H9 (cell line): ENCODE measurements around the gene ANP32A. TPM values are rescaled to one million over a fixed set of nuclear protein-coding genes. Genes with fewer than 3 reads are reported as not detected.

ENCODE experiments used
- DNase-seq: peaks from one replicate; pipeline ENCODE4 v3.0.0-alpha.2; 2017
- H2AFZ ChIP-seq: one replicate; pipeline ENCODE4 v1.6.1; 2013; ENCODE audit warnings: mild to moderate bottlenecking, low read length, control low read depth, moderate library complexity
- H2AK5ac ChIP-seq: 2 replicates; pipeline ENCODE4 v1.6.1; 2013; ENCODE audit warnings: low read length, control low read depth, mixed read lengths; ENCODE audit not compliant: insufficient read length
- H2BK120ac ChIP-seq: one replicate; pipeline ENCODE4 v1.6.1; 2013; ENCODE audit warnings: low read depth, mild to moderate bottlenecking, low read length, control low read depth, inconsistent platforms; ENCODE audit not compliant: poor library complexity, severe bottlenecking
- H2BK12ac ChIP-seq: 2 replicates; pipeline ENCODE4 v1.6.1; 2013; ENCODE audit warnings: low read length, control low read depth, mixed read lengths, low read depth; ENCODE audit not compliant: insufficient read length
- H2BK15ac ChIP-seq: 2 replicates; pipeline ENCODE4 v1.6.1; 2013; ENCODE audit warnings: low read depth, low read length, control low read depth
- H2BK20ac ChIP-seq: one replicate; pipeline ENCODE4 v1.6.1; 2013; ENCODE audit warnings: low read depth, mild to moderate bottlenecking, low read length, control low read depth, inconsistent platforms; ENCODE audit not compliant: poor library complexity, severe bottlenecking
- H2BK5ac ChIP-seq: 2 replicates; pipeline ENCODE4 v1.6.1; 2013; ENCODE audit warnings: low read length, control low read depth, mixed read lengths; ENCODE audit not compliant: insufficient read length
- H3K14ac ChIP-seq: 2 replicates; pipeline ENCODE4 v1.6.1; 2013; ENCODE audit warnings: low read length, control low read depth; ENCODE audit not compliant: insufficient read depth
- H3K18ac ChIP-seq: 2 replicates; pipeline ENCODE4 v1.6.1; 2013; ENCODE audit warnings: low read depth, mild to moderate bottlenecking, mixed read lengths, low read length, control low read depth; ENCODE audit not compliant: insufficient read length
- H3K23ac ChIP-seq: 2 replicates; pipeline ENCODE4 v1.6.1; 2013; ENCODE audit warnings: low read length, control low read depth, mixed read lengths, low read depth; ENCODE audit not compliant: insufficient read length
- H3K23me2 ChIP-seq: 2 replicates; pipeline ENCODE4 v1.6.1; 2013; ENCODE audit warnings: low read depth, mild to moderate bottlenecking, mixed read lengths, low read length, control low read depth; ENCODE audit not compliant: insufficient read length, poor library complexity, severe bottlenecking
- H3K27ac ChIP-seq: 2 replicates; pipeline ENCODE4 v1.5.1; 2013; ENCODE audit warnings: low read length, control low read depth, mixed read lengths, low read depth; ENCODE audit not compliant: insufficient read length
- H3K27me3 ChIP-seq: 2 replicates; pipeline ENCODE4 v1.6.1; 2013; ENCODE audit warnings: low read length, control low read depth, inconsistent platforms; ENCODE audit not compliant: insufficient read depth
- H3K4ac ChIP-seq: 2 replicates; pipeline ENCODE4 v1.6.1; 2013; ENCODE audit warnings: low read depth, mild to moderate bottlenecking, control low read depth, inconsistent platforms, low read length, moderate library complexity
- H3K4me1 ChIP-seq: 2 replicates; pipeline ENCODE4 v1.6.1; 2013; ENCODE audit warnings: low read length, control low read depth, inconsistent platforms; ENCODE audit not compliant: insufficient read depth
- H3K4me2 ChIP-seq: 2 replicates; pipeline ENCODE4 v1.6.1; 2013; ENCODE audit warnings: low read length, control low read depth, mixed read lengths; ENCODE audit not compliant: insufficient read length, insufficient read depth
- H3K56ac ChIP-seq: 2 replicates; pipeline ENCODE4 v1.6.1; 2013; ENCODE audit warnings: low read depth, mild to moderate bottlenecking, mixed read lengths, low read length, control low read depth; ENCODE audit not compliant: insufficient read length
- H3K79me1 ChIP-seq: 2 replicates; pipeline ENCODE4 v1.6.1; 2013; ENCODE audit warnings: low read depth, mild to moderate bottlenecking, moderate library complexity, low read length, control low read depth, inconsistent platforms; ENCODE audit not compliant: insufficient read depth, poor library complexity, severe bottlenecking
- H3K79me2 ChIP-seq: 2 replicates; pipeline ENCODE4 v1.6.1; 2013; ENCODE audit warnings: low read length, control low read depth, inconsistent platforms; ENCODE audit not compliant: insufficient read depth
- H3K9ac ChIP-seq: 2 replicates; pipeline ENCODE4 v1.6.1; 2013; ENCODE audit warnings: low read length, control low read depth, mixed read lengths; ENCODE audit not compliant: insufficient read length; ENCODE audit errors: extremely low read depth
- H3K9me3 ChIP-seq: one replicate; pipeline ENCODE4 v1.6.1; 2013; ENCODE audit warnings: low read depth, low read length, inconsistent platforms; ENCODE audit not compliant: control insufficient read depth
- H3T11ph ChIP-seq: one replicate; pipeline ENCODE4 v1.6.1; 2013; ENCODE audit warnings: mild to moderate bottlenecking, low read length, control low read depth, inconsistent platforms
- H4K20me1 ChIP-seq: one replicate; pipeline ENCODE4 v1.6.1; 2013; ENCODE audit not compliant: control insufficient read depth, insufficient read length, insufficient read depth
- H4K5ac ChIP-seq: 2 replicates; pipeline ENCODE4 v1.6.1; 2013; ENCODE audit warnings: low read depth, mild to moderate bottlenecking, mixed read lengths, low read length, control low read depth; ENCODE audit not compliant: insufficient read length
- H4K8ac ChIP-seq: replicated peaks from 2 replicates; pipeline ENCODE4 v1.6.1; 2013; ENCODE audit warnings: low read length, control low read depth, mixed read lengths, low read depth; ENCODE audit not compliant: insufficient read length
- H4K91ac ChIP-seq: 2 replicates; pipeline ENCODE4 v1.6.1; 2013; ENCODE audit warnings: low read depth, mild to moderate bottlenecking, moderate library complexity, mixed read lengths, low read length, control low read depth; ENCODE audit not compliant: insufficient read length
- H3K27ac Mint-ChIP-seq, 3 experiments: 2 replicates in 2 of 3; 3 replicates in 1 of 3; pipeline ENCODE4 v1.8.0; 2020 to 2021; ENCODE audit warnings: mixed read lengths in 3 of 3, mild to moderate bottlenecking in 1 of 3, moderate library complexity in 1 of 3
- H3K27me3 Mint-ChIP-seq: 2 replicates; pipeline ENCODE4 v1.8.0; 2021; ENCODE audit warnings: low read depth, mild to moderate bottlenecking, moderate library complexity, mixed read lengths
- H3K36me3 Mint-ChIP-seq, 3 experiments: 2 replicates in 2 of 3; 3 replicates in 1 of 3; pipeline ENCODE4 v1.8.0; 2020 to 2021; ENCODE audit warnings: low read depth in 3 of 3, mixed read lengths in 3 of 3; ENCODE audit not compliant: insufficient read depth in 1 of 3
- H3K4me1 Mint-ChIP-seq, 2 experiments: 2 replicates each; pipeline ENCODE4 v1.8.0; 2020; ENCODE audit warnings: mixed read lengths in 2 of 2
- H3K4me3 Mint-ChIP-seq, 2 experiments: 2 replicates in 1 of 2; 3 replicates in 1 of 2; pipeline ENCODE4 v1.8.0; 2020 to 2021; ENCODE audit warnings: mild to moderate bottlenecking in 2 of 2, mixed read lengths in 2 of 2, moderate library complexity in 1 of 2
- H3K9me3 Mint-ChIP-seq, 2 experiments: 2 replicates in 1 of 2; 3 replicates in 1 of 2; pipeline ENCODE4 v1.8.0; 2020; ENCODE audit warnings: mild to moderate bottlenecking in 2 of 2, mixed read lengths in 2 of 2, moderate library complexity in 1 of 2
- WGBS: extraction: QIAGEN DNeasy Blood & Tissue Kit; methylation state at CpG from one replicate; pipeline ENCODE4 v1.1.7; 2013; ENCODE audit warnings: missing lambda C conversion rate, low lambda C conversion rate, mixed read lengths; ENCODE audit not compliant: insufficient read length; ENCODE audit errors: extremely low coverage; 5-methylcytosine and 5-hydroxymethylcytosine counted together
- total RNA-seq: library from RNA; stranded (reverse); gene quantifications from 2 replicates; pipeline ENCODE4 v1.2.1, GENCODE V29; 2021
- TF ChIP-seq, protein P1 (sequence below): fragments of 200-600 bp; sonication (generic); conservative IDR thresholded peaks from 3 replicates; pipeline ENCODE4 v1.8.0; 2021; ENCODE audit warnings: antibody characterized with exemption, mild to moderate bottlenecking

ANP32A gene
- total RNA-seq, 1 experiment from 2014 or later = 318 TPM

DNA sequence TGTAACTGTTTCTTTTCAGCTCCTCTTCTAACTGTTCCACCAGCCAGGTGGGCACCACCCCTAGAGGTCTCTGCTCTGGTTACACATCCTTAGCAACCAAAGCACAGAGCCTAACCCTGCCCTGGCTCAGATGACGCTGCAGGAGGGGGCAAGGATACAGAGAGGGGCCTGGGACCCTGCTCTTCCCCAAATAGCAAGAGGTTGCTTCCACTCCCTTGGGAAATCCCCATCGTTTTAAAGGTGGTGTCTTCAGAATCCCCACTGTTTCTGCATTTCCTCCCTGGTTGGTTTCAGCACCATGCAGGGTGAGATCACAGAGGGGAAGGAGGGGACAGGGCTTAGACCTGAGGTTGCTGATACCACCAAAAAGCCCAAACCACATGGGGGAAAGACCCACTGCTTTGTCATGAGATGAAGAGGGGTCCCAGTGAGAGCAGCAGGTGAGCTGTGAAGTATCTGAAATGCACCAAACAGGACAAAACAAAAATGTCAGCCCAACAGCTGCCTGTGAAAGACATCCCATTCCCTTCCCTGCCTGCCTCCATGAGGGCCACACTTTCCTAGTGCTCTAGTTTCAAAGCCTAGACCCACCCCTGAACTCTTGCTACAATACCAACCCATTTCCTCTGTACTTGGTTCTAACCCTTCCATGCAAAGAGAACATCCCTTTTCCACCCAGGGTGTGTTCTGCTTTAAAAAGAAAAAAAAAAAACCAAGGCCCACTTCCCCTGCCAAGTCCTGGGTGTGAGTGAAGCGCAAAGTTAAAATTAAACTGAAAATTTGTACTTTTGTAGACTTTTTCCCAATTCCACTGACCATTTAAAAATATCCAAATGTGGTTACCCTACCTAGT, 29.0 kb downstream of the ANP32A start:
- Histone ChIP-seq H2BK12ac (no peak overlapping the region), H2BK120ac (no peak overlapping the region), H4K8ac (no peak overlapping the region), H2BK15ac (no peak overlapping the region), H3K9ac (no peak overlapping the region), H2AFZ (no peak overlapping the region), H3K79me1 (peaks cover 18% of the 10 kb centered on the region), H3K9me3 (no peaks in the 10 kb centered on the region), H4K91ac (no peak overlapping the region), H4K20me1 (no peaks in the 10 kb centered on the region), H3K4me2 (no peak overlapping the region), H3K27ac (no peak overlapping the region), H2AK5ac (no peak overlapping the region), H3K23me2 (no peaks in the 10 kb centered on the region), H4K5ac (no peak overlapping the region), H3K4me1 (peaks cover 39% of the 10 kb centered on the region; the same call in 1 of the 2 replicates), H3K23ac (no peak overlapping the region), H2BK20ac (no peak overlapping the region), H3K56ac (no peak overlapping the region), H3K14ac (no peak overlapping the region), H3T11ph (no peak overlapping the region), H2BK5ac (no peak overlapping the region), H3K18ac (peak overlapping the region; percentile 13), H3K79me2 (peaks cover 22% of the 10 kb centered on the region; the same call in 1 of the 2 replicates), H3K4ac (no peak overlapping the region), H3K27me3 (no peaks in the 10 kb centered on the region)
- H3K36me3 Mint-ChIP-seq = peaks cover 7 to 43% (median 31%) of the 10 kb centered on the region in 3 experiments
- no peaks in the 10 kb centered on the region for H3K27me3 Mint-ChIP-seq
- peak overlapping the region in 2 of 3 experiments; percentile 68 to 87; a peak in 5 of 7 replicates for H3K27ac Mint-ChIP-seq
- peaks cover 85 to 86% of the 10 kb centered on the region in 2 experiments for H3K4me1 Mint-ChIP-seq
- H3K4me3 Mint-ChIP-seq = peak overlapping the region in 1 of 2 experiments; percentile 69; a peak in 3 of 5 replicates
- WGBS = no CpG with 5 or more reads among the region's 3 CpGs
- DNase-seq = peak; percentile 63
- TF ChIP-seq, protein P1, sequence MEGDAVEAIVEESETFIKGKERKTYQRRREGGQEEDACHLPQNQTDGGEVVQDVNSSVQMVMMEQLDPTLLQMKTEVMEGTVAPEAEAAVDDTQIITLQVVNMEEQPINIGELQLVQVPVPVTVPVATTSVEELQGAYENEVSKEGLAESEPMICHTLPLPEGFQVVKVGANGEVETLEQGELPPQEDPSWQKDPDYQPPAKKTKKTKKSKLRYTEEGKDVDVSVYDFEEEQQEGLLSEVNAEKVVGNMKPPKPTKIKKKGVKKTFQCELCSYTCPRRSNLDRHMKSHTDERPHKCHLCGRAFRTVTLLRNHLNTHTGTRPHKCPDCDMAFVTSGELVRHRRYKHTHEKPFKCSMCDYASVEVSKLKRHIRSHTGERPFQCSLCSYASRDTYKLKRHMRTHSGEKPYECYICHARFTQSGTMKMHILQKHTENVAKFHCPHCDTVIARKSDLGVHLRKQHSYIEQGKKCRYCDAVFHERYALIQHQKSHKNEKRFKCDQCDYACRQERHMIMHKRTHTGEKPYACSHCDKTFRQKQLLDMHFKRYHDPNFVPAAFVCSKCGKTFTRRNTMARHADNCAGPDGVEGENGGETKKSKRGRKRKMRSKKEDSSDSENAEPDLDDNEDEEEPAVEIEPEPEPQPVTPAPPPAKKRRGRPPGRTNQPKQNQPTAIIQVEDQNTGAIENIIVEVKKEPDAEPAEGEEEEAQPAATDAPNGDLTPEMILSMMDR = peak; percentile 18; the same call in 1 of the 3 replicates
- 0 out of 5 replicates have a peak, but pooled peaks cover 0 to 1% of the 10 kb centered on the region in 2 experiments for H3K9me3 Mint-ChIP-seq
